GM12878 (cell line): ENCODE data around the gene ANKRD62. TPM values are rescaled to one million over a fixed set of nuclear protein-coding genes. Genes with fewer than 3 reads are reported as not detected.

ENCODE experiments used
- ATAC-seq: fragments of 200-7000 bp; cut with Tn5 transposase; 3 replicates; pipeline ENCODE4 v1.9.1; 2020; ENCODE audit warnings: mild to moderate bottlenecking, moderate library complexity
- BruUV-seq: library from RNA; stranded (reverse); fragments of 400-500 nt; replicated peaks from 2 replicates; lab custom pipeline; 2021; lab: Mats Ljungman, UMichigan
- CTCF ChIA-PET: fragments of 300-600 bp; sonication (Branson Sonifier 250); formaldehyde crosslinking; extraction: SDS; loops from one replicate; lab custom pipeline; 2021; ENCODE audit warnings: inconsistent platforms; lab: Yijun Ruan, JAX
- POLR2A ChIA-PET: fragments of 350-600 bp; formaldehyde crosslinking; extraction: SDS; loops from one replicate; lab custom pipeline; 2021; ENCODE audit warnings: inconsistent platforms; lab: Charles Lee
- RAD21 ChIA-PET: fragments of 300-600 bp; sonication (Branson Sonifier 250); formaldehyde crosslinking; loops from one replicate; lab custom pipeline; 2023; ENCODE audit warnings: antibody characterized with exemption; ENCODE audit not compliant: unreplicated experiment; lab: Charles Lee
- SMC1A ChIA-PET: fragments of 300-600 bp; sonication (Branson Sonifier 250); formaldehyde crosslinking; loops from one replicate; lab custom pipeline; 2023; ENCODE audit not compliant: unreplicated experiment, uncharacterized antibody; lab: Charles Lee
- DNase-seq: peaks from one replicate; pipeline ENCODE4 v3.0.0-alpha.2; 2011; ENCODE audit warnings: low read depth, low spot score
- FAIRE-seq: peaks from 3 replicates; lab custom pipeline; 2011; peaks lifted over from hg19 to GRCh38; lab: Jason Lieb, UNC
- H2AFZ ChIP-seq: 2 replicates; pipeline ENCODE4 v1.6.0; 2011; ENCODE audit warnings: low read depth, low read length, control low read depth; ENCODE audit not compliant: control insufficient read depth
- H3K27ac ChIP-seq: 2 replicates; pipeline ENCODE4 v1.5.1; 2011; ENCODE audit warnings: control low read depth; ENCODE audit not compliant: control insufficient read depth, insufficient read depth
- H3K27me3 ChIP-seq, 2 experiments: replicated peaks in 1 of 2; 2 replicates each; pipeline versions ENCODE4 v1.6.0 to v1.6.1; 2011; ENCODE audit warnings: low read length in 1 of 2; ENCODE audit not compliant: control insufficient read depth in 2 of 2, insufficient read depth in 2 of 2
- H3K36me3 ChIP-seq, 2 experiments: 2 replicates each; pipeline ENCODE4 v1.5.1; 2011; ENCODE audit warnings: low read length in 1 of 2; ENCODE audit not compliant: control insufficient read depth in 2 of 2, insufficient read depth in 2 of 2
- H3K4me1 ChIP-seq: 2 replicates; pipeline ENCODE4 v1.6.1; 2011; ENCODE audit warnings: mild to moderate bottlenecking, low read length, moderate library complexity, mixed read lengths; ENCODE audit not compliant: control insufficient read depth, insufficient read depth
- H3K4me2 ChIP-seq: 2 replicates; pipeline ENCODE4 v1.6.0; 2011; ENCODE audit warnings: control low read depth; ENCODE audit not compliant: control insufficient read depth, insufficient read depth
- H3K4me3 ChIP-seq: fragments of 200-600 bp; sonication (generic); 2 replicates; pipeline ENCODE4 v1.5.1; 2016
- H3K79me2 ChIP-seq: 2 replicates; pipeline ENCODE4 v1.6.0; 2011; ENCODE audit warnings: low read length; ENCODE audit not compliant: control insufficient read depth, insufficient read depth
- H3K9ac ChIP-seq: 2 replicates; pipeline ENCODE4 v1.8.0; 2011; ENCODE audit warnings: low read length, control low read depth, mixed read lengths; ENCODE audit not compliant: control insufficient read depth, insufficient read depth
- H3K9me3 ChIP-seq: replicated peaks from 3 replicates; pipeline ENCODE4 v1.5.1; 2011; ENCODE audit warnings: mild to moderate bottlenecking, low read length; ENCODE audit not compliant: control insufficient read depth, insufficient read depth
- H4K20me1 ChIP-seq: 2 replicates; pipeline ENCODE4 v1.6.0; 2011; ENCODE audit not compliant: control insufficient read depth, insufficient read depth
- BRCA1 ChIP-seq: IDR thresholded peaks from 2 replicates; pipeline ENCODE4 v1.6.1; 2011; ENCODE audit warnings: low read depth, low read length, improper control_type of control experiment
- EZH2 ChIP-seq: IDR thresholded peaks from 2 replicates; pipeline ENCODE4 v1.6.1; 2012; ENCODE audit warnings: low read depth, mild to moderate bottlenecking, control low read depth, inconsistent platforms, low read length, borderline replicate concordance; ENCODE audit not compliant: control insufficient read depth
- HCFC1 ChIP-seq: fragments of 150-350 bp; IDR thresholded peaks from 2 replicates; pipeline ENCODE4 v1.6.1; 2014; ENCODE audit warnings: low read length
- HDAC6 ChIP-seq: fragments of 200-600 bp; sonication (generic); IDR thresholded peaks from one replicate; pipeline ENCODE4 v1.8.0; 2017; ENCODE audit warnings: antibody characterized with exemption; ENCODE audit not compliant: unreplicated experiment
- JUNB ChIP-seq: IDR thresholded peaks from 2 replicates; pipeline ENCODE4 v1.6.1; 2016; ENCODE audit warnings: antibody characterized with exemption, mild to moderate bottlenecking
- KAT2A ChIP-seq: conservative IDR thresholded peaks from 2 replicates; pipeline ENCODE4 v1.6.1; 2011; ENCODE audit warnings: low read depth, low read length; ENCODE audit not compliant: control insufficient read depth
- NFYA ChIP-seq: IDR thresholded peaks from 2 replicates; pipeline ENCODE4 v1.6.1; 2011; ENCODE audit warnings: low read depth, mild to moderate bottlenecking, low read length, improper control_type of control experiment, borderline replicate concordance
- POLR2AphosphoS5 ChIP-seq: IDR thresholded peaks from 2 replicates; pipeline ENCODE4 v1.6.1; 2011; ENCODE audit warnings: mild to moderate bottlenecking, low read length, inconsistent platforms
- RCOR1 ChIP-seq: conservative IDR thresholded peaks from 2 replicates; pipeline ENCODE4 v1.6.1; 2012; ENCODE audit warnings: low read depth, low read length, improper control_type of control experiment
- SMARCA5 ChIP-seq: fragments of 450-650 bp; IDR thresholded peaks from 2 replicates; pipeline ENCODE4 v1.6.1; 2017; ENCODE audit warnings: mild to moderate bottlenecking
- ZNF207 ChIP-seq: fragments of 450-650 bp; IDR thresholded peaks from 2 replicates; pipeline ENCODE4 v1.6.1; 2014; ENCODE audit warnings: antibody characterized with exemption, mild to moderate bottlenecking, borderline replicate concordance
- ZNF274 ChIP-seq: IDR thresholded peaks from one replicate; pipeline ENCODE4 v1.8.0; 2011; ENCODE audit not compliant: insufficient read length, insufficient read depth
- WGBS: methylation state at CpG from one replicate; pipeline ENCODE4 v1.1.6; 2016; ENCODE audit warnings: low lambda C conversion rate; ENCODE audit not compliant: insufficient replicate concordance, insufficient coverage; ENCODE audit errors: missing lambda C conversion rate; 5-methylcytosine and 5-hydroxymethylcytosine counted together
- in situ Hi-C: fragments of 300-500 bp; cut with MboI; formaldehyde crosslinking; loops from 9 replicates; pipeline ENCODE4 v1.14.3; 2018; ENCODE audit warnings: mixed read lengths
- intact Hi-C: fragments of 100-400 bp; cut with micrococcal nuclease; formaldehyde crosslinking; loops from one replicate; pipeline ENCODE4 v1.14.2; 2022; ENCODE audit not compliant: unreplicated experiment
- polyA plus RNA-seq, 11 experiments: library from polyadenylated mRNA; depleted of rRNA in 4 of 11; unstranded in 6 of 11; stranded (reverse) in 5 of 11; fragments of >200 nt; fragmentation: Nextera tagmentation in 4 of 11; fragmentation: Illumina TruSeq in 1 of 11; extraction: Ambion mirVana in 4 of 11; extraction: Trizol in 1 of 11; gene quantifications; 1 replicate in 1 of 11; 2 replicates in 10 of 11; pipeline versions ENCODE4 v1.2.1 to v1.2.3, GENCODE V29; 2011 to 2016; ENCODE audit warnings: inconsistent platforms in 2 of 11, missing spikeins in 2 of 11, low read depth in 1 of 11
- total RNA-seq, 4 experiments: library from RNA; depleted of rRNA in 3 of 4; stranded (reverse); fragments of >200 nt in 3 of 4; fragmentation: Illumina TruSeq in 1 of 4; extraction: Trizol in 1 of 4; gene quantifications; 2 replicates each; pipeline versions ENCODE4 v1.2.1 to v1.2.3, GENCODE V29; 2013 to 2021
- TF ChIP-seq, protein P1 (sequence below): IDR thresholded peaks from 2 replicates; pipeline ENCODE4 v1.6.1; 2011; ENCODE audit warnings: mild to moderate bottlenecking, low read depth, low read length, moderate library complexity; ENCODE audit not compliant: insufficient replicate concordance
- TF ChIP-seq, protein P2 (sequence below): IDR thresholded peaks from 2 replicates; pipeline ENCODE4 v1.6.1; 2011; ENCODE audit warnings: low read depth, low read length, improper control_type of control experiment, borderline replicate concordance
- TF ChIP-seq, protein P3 (sequence below): fragments of 450-650 bp; IDR thresholded peaks from 2 replicates; pipeline ENCODE4 v1.6.1; 2014; ENCODE audit warnings: mild to moderate bottlenecking
- TF ChIP-seq, protein P4 (sequence below): fragments of 450-650 bp; IDR thresholded peaks from 2 replicates; pipeline ENCODE4 v1.6.1; 2017; ENCODE audit warnings: mild to moderate bottlenecking, low read depth, inconsistent platforms; ENCODE audit not compliant: poor library complexity, severe bottlenecking

The ANKRD62 gene
- total and polyA plus RNA-seq, 10 of the 15 experiments (the other 5 are each of a cell fraction or from before 2014, with no cell fraction given): not detected

DNA sequence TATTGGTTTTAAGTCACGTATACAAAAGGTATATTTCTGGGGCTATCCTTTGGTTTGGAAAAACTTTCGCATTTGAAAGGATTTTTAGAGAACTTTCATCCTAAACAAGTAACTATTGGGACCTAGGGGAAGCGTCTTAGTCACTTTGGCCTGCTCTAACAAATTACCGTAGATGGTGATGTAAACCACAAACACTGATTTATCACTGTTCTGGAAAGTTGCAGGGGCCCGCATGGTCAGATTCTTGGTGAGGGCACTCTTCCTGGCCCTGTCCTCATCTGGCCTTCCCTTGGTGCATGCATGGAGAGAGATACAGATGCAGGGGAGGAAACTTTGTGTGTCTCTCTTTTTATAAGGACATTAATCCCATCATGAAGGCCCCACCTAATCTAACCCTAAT, 49.1 kb upstream of the ANKRD62 start (continued):
- TF ChIP-seq, protein P1, sequence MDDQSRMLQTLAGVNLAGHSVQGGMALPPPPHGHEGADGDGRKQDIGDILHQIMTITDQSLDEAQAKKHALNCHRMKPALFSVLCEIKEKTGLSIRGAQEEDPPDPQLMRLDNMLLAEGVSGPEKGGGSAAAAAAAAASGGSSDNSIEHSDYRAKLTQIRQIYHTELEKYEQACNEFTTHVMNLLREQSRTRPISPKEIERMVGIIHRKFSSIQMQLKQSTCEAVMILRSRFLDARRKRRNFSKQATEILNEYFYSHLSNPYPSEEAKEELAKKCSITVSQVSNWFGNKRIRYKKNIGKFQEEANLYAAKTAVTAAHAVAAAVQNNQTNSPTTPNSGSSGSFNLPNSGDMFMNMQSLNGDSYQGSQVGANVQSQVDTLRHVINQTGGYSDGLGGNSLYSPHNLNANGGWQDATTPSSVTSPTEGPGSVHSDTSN: no peak
- TF ChIP-seq, protein P2, sequence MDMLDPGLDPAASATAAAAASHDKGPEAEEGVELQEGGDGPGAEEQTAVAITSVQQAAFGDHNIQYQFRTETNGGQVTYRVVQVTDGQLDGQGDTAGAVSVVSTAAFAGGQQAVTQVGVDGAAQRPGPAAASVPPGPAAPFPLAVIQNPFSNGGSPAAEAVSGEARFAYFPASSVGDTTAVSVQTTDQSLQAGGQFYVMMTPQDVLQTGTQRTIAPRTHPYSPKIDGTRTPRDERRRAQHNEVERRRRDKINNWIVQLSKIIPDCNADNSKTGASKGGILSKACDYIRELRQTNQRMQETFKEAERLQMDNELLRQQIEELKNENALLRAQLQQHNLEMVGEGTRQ: no peak

DNA sequence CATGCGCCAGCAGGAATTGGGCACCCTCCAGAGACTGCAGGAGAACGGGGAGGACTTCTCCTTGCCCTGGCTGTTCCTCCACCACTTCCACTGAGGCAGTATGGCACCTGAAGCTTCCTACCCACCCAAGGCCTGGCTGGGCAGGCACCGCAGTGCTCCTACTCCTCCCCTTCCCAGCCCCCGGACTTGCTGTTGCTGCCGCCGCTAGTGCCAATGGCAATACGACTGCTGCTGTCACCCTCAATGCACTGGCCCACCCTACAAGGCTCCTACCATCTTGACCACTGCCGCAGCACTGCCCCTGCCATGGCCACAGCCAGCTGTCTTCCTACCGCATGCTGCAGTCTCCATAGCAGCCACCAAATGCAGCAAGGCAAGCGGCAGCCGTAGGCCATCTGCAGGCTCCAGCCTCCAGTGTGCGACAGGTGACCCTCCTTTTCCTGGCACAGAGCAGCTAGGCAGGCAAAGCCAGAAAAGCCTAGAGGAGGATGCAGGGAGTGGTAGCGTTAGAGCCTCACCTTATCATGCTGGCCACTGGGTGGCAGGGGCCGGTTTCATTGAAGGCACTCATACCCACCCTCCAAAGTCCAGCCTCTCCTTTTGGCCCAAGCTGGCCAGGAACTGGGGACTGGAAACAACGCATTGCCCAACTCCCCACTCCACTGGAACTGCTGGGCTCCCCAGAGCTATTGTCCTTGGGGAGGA, 47.4 kb upstream of the ANKRD62 start:
- WGBS: 67% methylated on average over 15 of the region's 15 CpGs
- TF ChIP-seq SMARCA5: no peak
- TF ChIP-seq, protein P2: no peak
- TF ChIP-seq ZNF207: no peak
- TF ChIP-seq ZNF274: no peak
- no peak for TF ChIP-seq EZH2
- TF ChIP-seq, protein P3, sequence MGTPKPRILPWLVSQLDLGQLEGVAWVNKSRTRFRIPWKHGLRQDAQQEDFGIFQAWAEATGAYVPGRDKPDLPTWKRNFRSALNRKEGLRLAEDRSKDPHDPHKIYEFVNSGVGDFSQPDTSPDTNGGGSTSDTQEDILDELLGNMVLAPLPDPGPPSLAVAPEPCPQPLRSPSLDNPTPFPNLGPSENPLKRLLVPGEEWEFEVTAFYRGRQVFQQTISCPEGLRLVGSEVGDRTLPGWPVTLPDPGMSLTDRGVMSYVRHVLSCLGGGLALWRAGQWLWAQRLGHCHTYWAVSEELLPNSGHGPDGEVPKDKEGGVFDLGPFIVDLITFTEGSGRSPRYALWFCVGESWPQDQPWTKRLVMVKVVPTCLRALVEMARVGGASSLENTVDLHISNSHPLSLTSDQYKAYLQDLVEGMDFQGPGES: no peak
- no peak for TF ChIP-seq KAT2A
- no peak for TF ChIP-seq RCOR1
- no peak for TF ChIP-seq POLR2AphosphoS5
- no peak for TF ChIP-seq HCFC1
- TF ChIP-seq NFYA: no peak
- TF ChIP-seq JUNB: no peak
- no peak for TF ChIP-seq HDAC6
- no peak for TF ChIP-seq BRCA1
- TF ChIP-seq, protein P4, sequence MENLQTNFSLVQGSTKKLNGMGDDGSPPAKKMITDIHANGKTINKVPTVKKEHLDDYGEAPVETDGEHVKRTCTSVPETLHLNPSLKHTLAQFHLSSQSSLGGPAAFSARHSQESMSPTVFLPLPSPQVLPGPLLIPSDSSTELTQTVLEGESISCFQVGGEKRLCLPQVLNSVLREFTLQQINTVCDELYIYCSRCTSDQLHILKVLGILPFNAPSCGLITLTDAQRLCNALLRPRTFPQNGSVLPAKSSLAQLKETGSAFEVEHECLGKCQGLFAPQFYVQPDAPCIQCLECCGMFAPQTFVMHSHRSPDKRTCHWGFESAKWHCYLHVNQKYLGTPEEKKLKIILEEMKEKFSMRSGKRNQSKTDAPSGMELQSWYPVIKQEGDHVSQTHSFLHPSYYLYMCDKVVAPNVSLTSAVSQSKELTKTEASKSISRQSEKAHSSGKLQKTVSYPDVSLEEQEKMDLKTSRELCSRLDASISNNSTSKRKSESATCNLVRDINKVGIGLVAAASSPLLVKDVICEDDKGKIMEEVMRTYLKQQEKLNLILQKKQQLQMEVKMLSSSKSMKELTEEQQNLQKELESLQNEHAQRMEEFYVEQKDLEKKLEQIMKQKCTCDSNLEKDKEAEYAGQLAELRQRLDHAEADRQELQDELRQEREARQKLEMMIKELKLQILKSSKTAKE: no peak

More for the DNA sequence above, 47.4 kb upstream of the ANKRD62 start:
- Histone ChIP-seq H3K79me2 (no peaks in the 10 kb centered on the region), H3K9me3 (no peaks in the 10 kb centered on the region), H2AFZ (no peak overlapping the region), H4K20me1 (no peaks in the 10 kb centered on the region), H3K4me1 (peaks cover 29% of the 10 kb centered on the region), H3K36me3 (no peaks in the 10 kb centered on the region), H3K4me2 (no peak overlapping the region), H3K27me3 (no peaks in the 10 kb centered on the region), H3K9ac (no peak overlapping the region), H3K27ac (no peak overlapping the region), H3K4me3 (no peak overlapping the region)
- DNase-seq (no peak), FAIRE-seq (no peak), ATAC-seq (no peak)
- intact Hi-C loops: no loop called here
- ChIA-PET RAD21 (no interaction called here), POLR2A (no interaction called here), CTCF (no interaction called here), SMC1A (no interaction called here)
- BruUV-seq: no TSS peak
- in situ Hi-C loops: no loop called here
